ENCODE data around the gene STXBP5.

DNA sequence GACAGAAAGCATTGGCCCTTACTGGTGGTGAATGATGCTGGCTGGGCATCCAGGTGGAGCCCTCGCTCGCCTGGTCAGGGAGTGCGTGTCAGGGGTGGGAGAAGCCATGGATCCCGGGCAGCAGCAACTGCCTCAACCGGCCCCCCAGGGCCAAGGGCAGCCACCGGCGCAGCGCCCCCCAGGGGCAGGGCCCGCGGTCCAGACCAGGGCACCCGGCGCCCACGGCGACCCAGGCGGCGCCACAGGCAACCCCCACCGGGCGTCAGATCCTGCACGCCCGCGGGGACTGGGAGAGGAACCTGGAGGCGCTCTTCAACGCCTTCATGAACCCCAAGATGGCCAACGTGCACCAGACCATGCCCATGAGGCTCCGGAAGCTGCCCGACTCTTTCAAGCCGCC lies 202.6 kb downstream of the STXBP5 start:
- TF ChIP-seq, protein P1, sequence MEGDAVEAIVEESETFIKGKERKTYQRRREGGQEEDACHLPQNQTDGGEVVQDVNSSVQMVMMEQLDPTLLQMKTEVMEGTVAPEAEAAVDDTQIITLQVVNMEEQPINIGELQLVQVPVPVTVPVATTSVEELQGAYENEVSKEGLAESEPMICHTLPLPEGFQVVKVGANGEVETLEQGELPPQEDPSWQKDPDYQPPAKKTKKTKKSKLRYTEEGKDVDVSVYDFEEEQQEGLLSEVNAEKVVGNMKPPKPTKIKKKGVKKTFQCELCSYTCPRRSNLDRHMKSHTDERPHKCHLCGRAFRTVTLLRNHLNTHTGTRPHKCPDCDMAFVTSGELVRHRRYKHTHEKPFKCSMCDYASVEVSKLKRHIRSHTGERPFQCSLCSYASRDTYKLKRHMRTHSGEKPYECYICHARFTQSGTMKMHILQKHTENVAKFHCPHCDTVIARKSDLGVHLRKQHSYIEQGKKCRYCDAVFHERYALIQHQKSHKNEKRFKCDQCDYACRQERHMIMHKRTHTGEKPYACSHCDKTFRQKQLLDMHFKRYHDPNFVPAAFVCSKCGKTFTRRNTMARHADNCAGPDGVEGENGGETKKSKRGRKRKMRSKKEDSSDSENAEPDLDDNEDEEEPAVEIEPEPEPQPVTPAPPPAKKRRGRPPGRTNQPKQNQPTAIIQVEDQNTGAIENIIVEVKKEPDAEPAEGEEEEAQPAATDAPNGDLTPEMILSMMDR (IDR thresholded peaks at IDR 0.05): no peak
- TF ChIP-seq EZH2 (IDR thresholded peaks at IDR 0.05; ENCODE audit: borderline replicate concordance, insufficient read depth, low read depth, low read length, poor library complexity, severe bottlenecking): no peak
